Thoracic aorta (tissue), 2 donors: Measurements from ENCODE around the gene COL4A4. TPM values are rescaled to one million over a fixed set of nuclear protein-coding genes. Genes with fewer than 3 reads are reported as not detected.

Experiments used
- ATAC-seq: fragments of 150-250 bp; one replicate; pipeline ENCODE4 v1.8.0; 2017; ENCODE audit warnings: low read depth; ENCODE audit not compliant: insufficient number of reproducible peaks, low FRiP score
- DNase-seq: peaks from one replicate; pipeline ENCODE4 v3.0.0-alpha.2; 2020; ENCODE audit warnings: low spot score
- H3K27ac ChIP-seq, 2 donors: fragments of 200-600 bp; sonication (generic); 1 replicate in 1 of 2; 2 replicates in 1 of 2; pipeline ENCODE4 v1.5.1; 2016; ENCODE audit warnings: mild to moderate bottlenecking in 2 of 2, moderate library complexity in 2 of 2
- H3K27me3 ChIP-seq: fragments of 200-600 bp; sonication (generic); replicated peaks from 2 replicates; pipeline ENCODE4 v1.6.0; 2016; ENCODE audit warnings: mild to moderate bottlenecking; ENCODE audit not compliant: insufficient read depth
- H3K36me3 ChIP-seq: fragments of 200-600 bp; sonication (generic); one replicate; pipeline ENCODE4 v1.5.1; 2016
- H3K4me1 ChIP-seq, 2 donors: fragments of 200-600 bp; sonication (generic); 1 replicate in 1 of 2; 2 replicates in 1 of 2; pipeline versions ENCODE4 v1.5.1 to v1.6.0; 2016; ENCODE audit warnings: low read depth in 2 of 2, mild to moderate bottlenecking in 1 of 2; ENCODE audit not compliant: control insufficient read depth in 1 of 2
- H3K4me3 ChIP-seq: fragments of 200-600 bp; sonication (generic); 2 replicates; pipeline ENCODE4 v1.5.1; 2016; ENCODE audit warnings: mild to moderate bottlenecking
- H3K9me3 ChIP-seq: fragments of 200-600 bp; sonication (generic); 2 replicates; pipeline ENCODE4 v1.5.1; 2016
- total RNA-seq, 2 donors: library from RNA; depleted of rRNA; stranded (reverse); fragments of >200 nt; gene quantifications; one replicate each; pipeline versions ENCODE4 v1.1.0 to v1.2.3, GENCODE V29; 2016
- TF ChIP-seq, protein P1 (sequence below): fragments of 200-600 bp; sonication (generic); IDR thresholded peaks from one replicate; pipeline ENCODE4 v1.5.1; 2019; ENCODE audit warnings: antibody characterized with exemption

Gene COL4A4
- total RNA-seq, 2 donors from 2014 or later, result 17.2 to 34.0 TPM

DNA sequence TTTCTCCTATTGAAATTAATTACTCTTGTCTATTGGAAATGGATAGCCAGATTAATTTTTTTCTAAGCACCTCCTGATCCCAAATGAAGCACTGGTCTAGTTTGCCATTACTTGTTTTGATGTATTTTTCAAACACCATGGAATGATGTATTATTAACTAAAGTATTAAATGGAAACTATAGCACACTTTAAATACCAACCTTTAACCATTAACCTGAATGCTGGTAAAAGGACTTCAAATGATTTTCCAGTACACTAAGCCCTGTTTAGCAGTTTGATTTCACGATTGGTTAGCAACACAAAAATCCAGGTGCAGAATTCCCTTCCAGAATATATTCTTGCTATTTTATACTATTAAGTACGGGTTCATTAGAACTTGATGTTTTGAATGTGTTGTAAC lies 37.8 kb upstream of the COL4A4 start:
- TF ChIP-seq, protein P1, sequence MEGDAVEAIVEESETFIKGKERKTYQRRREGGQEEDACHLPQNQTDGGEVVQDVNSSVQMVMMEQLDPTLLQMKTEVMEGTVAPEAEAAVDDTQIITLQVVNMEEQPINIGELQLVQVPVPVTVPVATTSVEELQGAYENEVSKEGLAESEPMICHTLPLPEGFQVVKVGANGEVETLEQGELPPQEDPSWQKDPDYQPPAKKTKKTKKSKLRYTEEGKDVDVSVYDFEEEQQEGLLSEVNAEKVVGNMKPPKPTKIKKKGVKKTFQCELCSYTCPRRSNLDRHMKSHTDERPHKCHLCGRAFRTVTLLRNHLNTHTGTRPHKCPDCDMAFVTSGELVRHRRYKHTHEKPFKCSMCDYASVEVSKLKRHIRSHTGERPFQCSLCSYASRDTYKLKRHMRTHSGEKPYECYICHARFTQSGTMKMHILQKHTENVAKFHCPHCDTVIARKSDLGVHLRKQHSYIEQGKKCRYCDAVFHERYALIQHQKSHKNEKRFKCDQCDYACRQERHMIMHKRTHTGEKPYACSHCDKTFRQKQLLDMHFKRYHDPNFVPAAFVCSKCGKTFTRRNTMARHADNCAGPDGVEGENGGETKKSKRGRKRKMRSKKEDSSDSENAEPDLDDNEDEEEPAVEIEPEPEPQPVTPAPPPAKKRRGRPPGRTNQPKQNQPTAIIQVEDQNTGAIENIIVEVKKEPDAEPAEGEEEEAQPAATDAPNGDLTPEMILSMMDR, result no peak
- DNase-seq (no peak), ATAC-seq (no peak)
- Histone ChIP-seq H3K9me3 (no peaks in the 10 kb centered on the region), H3K4me1 (no peaks in the 10 kb centered on the region), H3K27me3 (no peaks in the 10 kb centered on the region), H3K27ac (no peak overlapping the region), H3K4me3 (no peak overlapping the region), H3K36me3 (no peaks in the 10 kb centered on the region)

DNA sequence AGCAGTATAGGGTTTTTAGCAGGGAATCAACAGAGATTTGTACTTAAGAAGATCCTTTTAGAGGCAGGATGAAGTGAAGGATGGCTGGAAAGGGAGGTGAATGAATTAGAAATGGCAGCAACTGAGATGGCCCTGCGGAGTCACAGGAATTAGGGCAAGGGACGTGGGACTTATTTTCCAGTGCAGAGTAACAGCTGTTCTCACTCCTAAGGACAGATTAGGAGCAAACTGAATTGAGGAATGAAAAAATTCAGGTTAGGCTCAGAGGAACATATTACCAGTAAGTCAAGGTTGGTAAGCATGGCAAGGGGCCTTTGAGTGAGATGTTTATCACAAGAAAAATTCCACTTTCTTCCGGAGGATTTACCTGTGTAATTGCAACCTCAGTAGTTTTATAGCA lies 34.9 kb upstream of the COL4A4 start:
- Histone ChIP-seq H3K4me3 (no peak overlapping the region), H3K27me3 (no peaks in the 10 kb centered on the region), H3K4me1 (no peaks in the 10 kb centered on the region), H3K36me3 (no peaks in the 10 kb centered on the region), H3K9me3 (no peaks in the 10 kb centered on the region), H3K27ac (no peak overlapping the region)
- TF ChIP-seq, protein P1, result no peak
- ATAC-seq (no peak), DNase-seq (no peak)

DNA sequence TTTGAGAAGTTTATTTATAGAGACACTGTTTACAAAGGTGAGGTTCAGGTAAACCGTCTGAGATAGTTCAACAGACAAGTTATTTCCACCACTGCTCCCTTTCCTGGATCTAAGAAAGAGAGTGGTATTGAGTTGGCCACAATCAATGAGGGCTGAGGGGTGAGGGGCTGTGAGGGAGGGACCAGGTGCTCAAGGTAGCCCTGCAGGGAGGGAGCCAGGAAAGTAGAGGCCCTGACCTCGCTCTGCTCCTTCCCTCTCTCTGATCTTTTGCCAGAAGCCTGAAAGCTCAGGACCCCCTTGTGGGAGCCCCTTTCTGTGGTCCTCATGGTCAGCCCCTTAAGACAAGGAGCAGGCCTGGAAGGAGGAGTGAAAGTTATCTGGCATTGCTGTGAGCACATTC lies 30.2 kb upstream of the COL4A4 start:
- H3K36me3 ChIP-seq, result no peaks in the 10 kb centered on the region
- no peaks in the 10 kb centered on the region for H3K9me3 ChIP-seq
- H3K27ac ChIP-seq, result no peak overlapping the region
- no peak for ATAC-seq
- H3K4me1 ChIP-seq, result peaks cover 0 to 20% of the 10 kb centered on the region in 2 donors
- DNase-seq, result no peak
- H3K4me3 ChIP-seq, result no peak overlapping the region
- TF ChIP-seq, protein P1, result no peak
- H3K27me3 ChIP-seq, result no peaks in the 10 kb centered on the region

DNA sequence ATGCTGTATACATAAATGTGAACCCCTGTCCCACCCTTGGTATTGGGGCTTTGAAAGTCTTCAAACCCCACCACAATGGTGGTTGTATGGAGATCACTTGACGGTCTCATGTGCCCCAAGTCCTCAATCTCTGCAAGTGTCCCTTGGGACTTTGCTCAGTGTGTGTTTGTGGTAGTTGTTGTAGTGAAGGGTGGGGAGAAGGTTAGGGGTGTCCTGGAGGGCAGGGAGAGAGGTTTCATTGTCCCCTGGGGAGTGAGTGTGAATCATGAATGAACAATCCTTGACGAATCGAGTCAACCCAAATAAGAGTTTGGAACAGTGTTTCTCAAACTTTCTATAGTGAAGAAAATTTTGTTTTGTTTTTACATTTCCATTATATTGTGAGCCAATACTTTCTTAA lies 28.5 kb upstream of the COL4A4 start:
- H3K36me3 ChIP-seq, result no peaks in the 10 kb centered on the region
- H3K4me3 ChIP-seq, result no peak overlapping the region
- no peak for DNase-seq
- no peaks in the 10 kb centered on the region for H3K9me3 ChIP-seq
- no peaks in the 10 kb centered on the region for H3K27me3 ChIP-seq
- no peak overlapping the region for H3K27ac ChIP-seq
- ATAC-seq, result no peak
- TF ChIP-seq, protein P1, result no peak
- peaks cover 13 to 35% of the 10 kb centered on the region in 2 donors for H3K4me1 ChIP-seq

DNA sequence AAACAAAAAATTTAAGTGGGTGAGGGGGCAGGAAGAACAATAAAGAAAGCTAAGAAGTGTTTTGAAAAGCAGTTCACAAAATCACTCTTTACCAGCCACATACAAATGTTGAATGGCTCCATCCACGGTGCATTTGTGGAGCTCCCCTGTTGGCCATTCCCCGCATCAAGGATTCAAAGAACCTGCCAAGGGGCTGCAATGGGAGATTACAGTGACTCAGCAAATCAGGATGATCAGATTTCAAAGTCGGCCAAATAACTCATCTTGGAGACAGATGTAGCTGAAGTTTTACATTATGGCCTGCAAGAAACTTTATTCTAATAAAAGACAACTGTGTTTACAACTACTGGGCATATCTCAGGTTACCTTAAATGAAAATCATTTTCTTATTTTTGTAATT lies 27.4 kb upstream of the COL4A4 start:
- Histone ChIP-seq H3K36me3 (no peaks in the 10 kb centered on the region), H3K4me1 (peaks cover 24 to 47% of the 10 kb centered on the region in 2 donors), H3K27ac (peak overlapping the region in 1 of 2 donors; percentile 8), H3K9me3 (no peaks in the 10 kb centered on the region), H3K27me3 (no peaks in the 10 kb centered on the region), H3K4me3 (no peak overlapping the region)
- DNase-seq (no peak), ATAC-seq (no peak)
- TF ChIP-seq, protein P1, result no peak
